ENCODE results near the gene OR2S2.
"Not testable (repeated sequence)": the region's sequence is repeated elsewhere in the genome, so short reads cannot be mapped to it uniquely, and the experiment has no call there.

OR2S2 gene

GRCh38 chr9:35994959-35995358 is 37.0 kb upstream of the OR2S2 start:
- no peak for TF ChIP-seq ZFX (IDR thresholded peaks at IDR 0.05; ENCODE audit: borderline replicate concordance)
- H3K27ac ChIP-seq = no peak overlapping the region

- TF ChIP-seq CTCF (IDR thresholded peaks at IDR 0.05) (no peak), ZFX (IDR thresholded peaks at IDR 0.05; ENCODE audit: borderline replicate concordance) (no peak)
- H3K27ac ChIP-seq = no peak overlapping the region
Observed at GRCh38 chr9:35993976-35994720, 36.2 kb upstream of the OR2S2 start.

- not testable (repeated sequence) for H3K27ac ChIP-seq
Observed at GRCh38 chr9:35993136-35993535, 35.2 kb upstream of the OR2S2 start.

- no peak overlapping the region for H3K27ac ChIP-seq
- TF ChIP-seq ZFX (IDR thresholded peaks at IDR 0.05; ENCODE audit: borderline replicate concordance) (no peak), CTCF (IDR thresholded peaks at IDR 0.05) (no peak)
Observed at GRCh38 chr9:35990155-35990554, 32.2 kb upstream of the OR2S2 start.

- no peak for TF ChIP-seq CTCF (IDR thresholded peaks at IDR 0.05)
- no peak for TF ChIP-seq ZFX (IDR thresholded peaks at IDR 0.05; ENCODE audit: borderline replicate concordance)
- no peak overlapping the region for H3K27ac ChIP-seq
Observed at GRCh38 chr9:35984021-35984420, 26.1 kb upstream of the OR2S2 start.

GRCh38 chr9:35981699-35982098 is 23.7 kb upstream of the OR2S2 start:
- H3K27ac ChIP-seq = no peak overlapping the region
- TF ChIP-seq ZFX (IDR thresholded peaks at IDR 0.05; ENCODE audit: borderline replicate concordance) (no peak), CTCF (IDR thresholded peaks at IDR 0.05) (no peak)

GRCh38 chr9:35980289-35981011 is 22.5 kb upstream of the OR2S2 start:
- H3K27ac ChIP-seq = no peak overlapping the region
- TF ChIP-seq CTCF (IDR thresholded peaks at IDR 0.05) (no peak), ZFX (IDR thresholded peaks at IDR 0.05; ENCODE audit: borderline replicate concordance) (no peak)

GRCh38 chr9:35978792-35979191 is 20.8 kb upstream of the OR2S2 start:
- TF ChIP-seq CTCF (IDR thresholded peaks at IDR 0.05) (no peak), ZFX (IDR thresholded peaks at IDR 0.05; ENCODE audit: borderline replicate concordance) (no peak)
- no peak overlapping the region for H3K27ac ChIP-seq

All from 22Rv1 (cell line).